ENCODE data around the gene LYPLA2. TPM values are rescaled to one million over a fixed set of nuclear protein-coding genes. Genes with fewer than 3 reads are reported as not detected.

LYPLA2 gene
- total and polyA plus RNA-seq, 2 of the 4 experiments (the other 2 are of a cell fraction): 44.3 to 78.6 TPM

- peak overlapping the region; percentile 91 for H2BK5ac ChIP-seq (ENCODE audit: low read depth, low read length, poor library complexity, severe bottlenecking)
- ChIA-PET CTCF (no interaction called here), POLR2A (ENCODE audit: unreplicated experiment) (interaction anchor here (0.5 to 0.6 kb wide), 2 partner anchors 22 to 35 kb away, joined by 3 read pairs; no protein-coding TSS in a partner anchor)
- peak overlapping the region; percentile 96 to 100 for H4K8ac ChIP-seq (ENCODE audit: low read depth in 2 of 2, low read length in 2 of 2)
- peak overlapping the region; percentile 99 for H3K27ac ChIP-seq (ENCODE audit: insufficient read depth, low read length)
- H3K18ac ChIP-seq (ENCODE audit: low read depth, low read length): peak overlapping the region; percentile 90
- peaks cover 14 to 17% of the 10 kb centered on the region in 2 experiments for H3K79me1 ChIP-seq (ENCODE audit: low read depth in 1 of 2, low read length in 2 of 2)
- peak overlapping the region; percentile 99 for H4K5ac ChIP-seq (ENCODE audit: low read depth, low read length)
- H3K9me3 ChIP-seq (ENCODE audit: control insufficient read depth, insufficient read depth, low read length): no peaks in the 10 kb centered on the region
- H3K4ac ChIP-seq (ENCODE audit: low read depth, low read length): peak overlapping the region; percentile 57
- dilution Hi-C loops (cut with HindIII; ENCODE audit: low sequenced_read_pairs, unreplicated experiment): no loop called here
- H4K91ac ChIP-seq (ENCODE audit: insufficient read depth, low read depth, low read length): peak overlapping the region; percentile 68
- H3K14ac ChIP-seq (replicated peaks; ENCODE audit: low read depth, low read length): peak overlapping the region; percentile 98
- H3K9me1 ChIP-seq (ENCODE audit: insufficient read depth, low read length): peaks cover 4% of the 10 kb centered on the region
- H3K4me3 ChIP-seq (ENCODE audit: insufficient read depth, low read depth, low read length): peak overlapping the region; percentile 99
- H2BK20ac ChIP-seq (ENCODE audit: low read depth, low read length): no peak overlapping the region
- H3K23ac ChIP-seq (ENCODE audit: low read depth, low read length): peak overlapping the region; percentile 6; the same call in 1 of the 2 replicates
- H3K27me3 ChIP-seq (ENCODE audit: control insufficient read depth, insufficient read depth, low read length): no peaks in the 10 kb centered on the region
- no peaks in the 10 kb centered on the region for H3K36me3 ChIP-seq (ENCODE audit: control insufficient read depth, insufficient read depth, low read length)
- H3K9ac ChIP-seq (ENCODE audit: low read depth, low read length): peak overlapping the region; percentile 99
- peak overlapping the region; percentile 80 for H3K56ac ChIP-seq (ENCODE audit: extremely low read depth, insufficient read depth, low read length)
- in situ Hi-C loops (cut with MboI; ENCODE audit: low sequenced_read_pairs): no loop called here
- peak overlapping the region; percentile 31 for H2AK5ac ChIP-seq (ENCODE audit: low read depth, low read length)
- BruUV-seq (replicated peaks): no TSS peak
- H2AK9ac ChIP-seq (replicated peaks; ENCODE audit: low read depth, low read length, poor library complexity): peak overlapping the region; percentile 97
- ATAC-seq (ENCODE audit: low read depth): no peak; the same call in 1 of the 2 replicates
- H2BK120ac ChIP-seq (ENCODE audit: low read depth, low read length): peak overlapping the region; percentile 36
- DNase-seq: no peak
- peak overlapping the region; percentile 96 for H2AFZ ChIP-seq (replicated peaks; ENCODE audit: low read length, poor library complexity)
- intact Hi-C loops (cut with micrococcal nuclease): no loop called here
- WGBS, 2 experiments (ENCODE audit: extremely low coverage in 2 of 2, insufficient read length in 1 of 2): no CpG with 5 or more reads among the region's 8 CpGs
- no peak for TF ChIP-seq BHLHE40 (IDR thresholded peaks at IDR 0.05; ENCODE audit: low read depth, low read length)
- no peak for TF ChIP-seq CTCF (conservative IDR thresholded peaks at IDR 0.05; ENCODE audit: low read depth, low read length)
- no peak for TF ChIP-seq CHD1 (IDR thresholded peaks at IDR 0.05; ENCODE audit: low read depth, low read length)
- TF ChIP-seq NFE2L2 (IDR thresholded peaks at IDR 0.05; ENCODE audit: low read depth, low read length): no peak
- TF ChIP-seq CEBPB (IDR thresholded peaks at IDR 0.05; ENCODE audit: low read depth, low read length): no peak
- no peak for TF ChIP-seq POLR2A (IDR thresholded peaks at IDR 0.05; ENCODE audit: low read depth, low read length)
- no peak for TF ChIP-seq FOS (IDR thresholded peaks at IDR 0.05; ENCODE audit: low read depth, low read length)
- no peak for TF ChIP-seq MAZ (IDR thresholded peaks at IDR 0.05; ENCODE audit: borderline replicate concordance, low read depth, low read length)
- no peak for TF ChIP-seq RCOR1 (IDR thresholded peaks at IDR 0.05; ENCODE audit: insufficient replicate concordance, low read length)
- TF ChIP-seq ELK1 (IDR thresholded peaks at IDR 0.05; ENCODE audit: borderline replicate concordance, low read depth, low read length): no peak
- TF ChIP-seq RFX5 (IDR thresholded peaks at IDR 0.05; ENCODE audit: low read depth, low read length): no peak
- TF ChIP-seq MAFK (IDR thresholded peaks at IDR 0.05; ENCODE audit: low read depth, low read length): no peak
- no peak for TF ChIP-seq RAD21 (IDR thresholded peaks at IDR 0.05; ENCODE audit: low read length)
- no peak for TF ChIP-seq MXI1 (IDR thresholded peaks at IDR 0.05; ENCODE audit: borderline replicate concordance, low read depth, low read length)
- TF ChIP-seq SMC3 (IDR thresholded peaks at IDR 0.05; ENCODE audit: low read depth, low read length): no peak
- TF ChIP-seq USF2 (IDR thresholded peaks at IDR 0.05; ENCODE audit: low read depth, low read length): no peak
- no peaks in the 10 kb centered on the region for H4K20me1 ChIP-seq (ENCODE audit: insufficient read depth, low read length)
- peak overlapping the region; percentile 89 for H3K4me2 ChIP-seq (ENCODE audit: low read depth, low read length)
- H2BK15ac ChIP-seq (ENCODE audit: low read depth, low read length): peak overlapping the region; percentile 45; the same call in 1 of the 3 replicates
- peaks cover 3% of the 10 kb centered on the region for H3K4me1 ChIP-seq (ENCODE audit: control insufficient read depth, insufficient read depth, low read length)
Measured at GRCh38 chr1:23824711-23825075, 33.7 kb downstream of the LYPLA2 start.

All from IMR-90 (cell line).